HL-60 (cell line): ENCODE measurements around the gene CMIP.

Experiments used
- DNase-seq, 2 experiments: peaks; one replicate each; pipeline ENCODE4 v3.0.0-alpha.2; 2010 to 2020; ENCODE audit warnings: low read depth in 1 of 2, low spot score in 1 of 2
- H3K27ac ChIP-seq: fragments of 250-450 bp; sonication (Bioruptor Pico); replicated peaks from 2 replicates; pipeline ENCODE4 v1.5.1; 2020; ENCODE audit warnings: mild to moderate bottlenecking, moderate library complexity
- H3K27me3 ChIP-seq: fragments of 250-450 bp; sonication (Bioruptor Pico); 2 replicates; pipeline ENCODE4 v1.5.1; 2021; ENCODE audit warnings: mild to moderate bottlenecking, moderate library complexity; ENCODE audit not compliant: insufficient read depth, poor library complexity, severe bottlenecking
- H3K4me3 ChIP-seq: replicated peaks from 2 replicates; pipeline ENCODE4 v1.5.1; 2011; ENCODE audit warnings: mild to moderate bottlenecking, control low read depth, low read length; ENCODE audit not compliant: insufficient read depth
- CTCF ChIP-seq: IDR thresholded peaks from one replicate; pipeline ENCODE4 v1.5.1; 2011; ENCODE audit warnings: low read length, control low read depth, inconsistent platforms; ENCODE audit not compliant: insufficient read depth
- GABPA ChIP-seq: IDR thresholded peaks from 2 replicates; pipeline ENCODE4 v1.6.1; 2012; ENCODE audit warnings: low read depth
- POLR2AphosphoS5 ChIP-seq: IDR thresholded peaks from 2 replicates; pipeline ENCODE4 v1.6.1; 2012; ENCODE audit warnings: low read depth
- REST ChIP-seq: IDR thresholded peaks from 2 replicates; pipeline ENCODE4 v1.6.1; 2012; ENCODE audit warnings: low read depth; ENCODE audit not compliant: insufficient replicate concordance
- SPI1 ChIP-seq: IDR thresholded peaks from 2 replicates; pipeline ENCODE4 v1.6.1; 2012; ENCODE audit warnings: low read depth, mild to moderate bottlenecking, borderline replicate concordance

The CMIP gene

GRCh38 chr16:81453091-81453728 is 8.6 kb downstream of the CMIP start:
- H3K27ac ChIP-seq, result no peak overlapping the region

GRCh38 chr16:81454044-81454443 is 9.4 kb downstream of the CMIP start:
- Histone ChIP-seq H3K27ac (no peak overlapping the region), H3K4me3 (no peak overlapping the region), H3K27me3 (no peaks in the 10 kb centered on the region)
- no peak for DNase-seq
- no peak for TF ChIP-seq REST
- no peak for TF ChIP-seq CTCF

More at GRCh38 chr16:81453091-81453728, 8.6 kb downstream of the CMIP start:
- Histone ChIP-seq H3K27me3 (no peaks in the 10 kb centered on the region), H3K4me3 (no peak overlapping the region)
- DNase-seq, result no peak
- no peak for TF ChIP-seq CTCF
- no peak for TF ChIP-seq SPI1
- no peak for TF ChIP-seq GABPA
- no peak for TF ChIP-seq POLR2AphosphoS5
- TF ChIP-seq REST, result no peak

GRCh38 chr16:81455006-81455405 is 10.4 kb downstream of the CMIP start:
- H3K27ac ChIP-seq, result no peak overlapping the region
- no peak for TF ChIP-seq SPI1
- TF ChIP-seq GABPA, result no peak
- TF ChIP-seq POLR2AphosphoS5, result no peak
- no peak for TF ChIP-seq CTCF

More at GRCh38 chr16:81455006-81455405, 10.4 kb downstream of the CMIP start:
- Histone ChIP-seq H3K27me3 (no peaks in the 10 kb centered on the region), H3K4me3 (no peak overlapping the region)
- no peak for DNase-seq
